Measurements from ENCODE around the gene ZNF419. TPM values are rescaled to one million over a fixed set of nuclear protein-coding genes. Genes with fewer than 3 reads are reported as not detected.

The ZNF419 gene
- total and polyA plus RNA-seq, 7 donors, result 1.4 to 16.1 (median 5.2) TPM

DNA sequence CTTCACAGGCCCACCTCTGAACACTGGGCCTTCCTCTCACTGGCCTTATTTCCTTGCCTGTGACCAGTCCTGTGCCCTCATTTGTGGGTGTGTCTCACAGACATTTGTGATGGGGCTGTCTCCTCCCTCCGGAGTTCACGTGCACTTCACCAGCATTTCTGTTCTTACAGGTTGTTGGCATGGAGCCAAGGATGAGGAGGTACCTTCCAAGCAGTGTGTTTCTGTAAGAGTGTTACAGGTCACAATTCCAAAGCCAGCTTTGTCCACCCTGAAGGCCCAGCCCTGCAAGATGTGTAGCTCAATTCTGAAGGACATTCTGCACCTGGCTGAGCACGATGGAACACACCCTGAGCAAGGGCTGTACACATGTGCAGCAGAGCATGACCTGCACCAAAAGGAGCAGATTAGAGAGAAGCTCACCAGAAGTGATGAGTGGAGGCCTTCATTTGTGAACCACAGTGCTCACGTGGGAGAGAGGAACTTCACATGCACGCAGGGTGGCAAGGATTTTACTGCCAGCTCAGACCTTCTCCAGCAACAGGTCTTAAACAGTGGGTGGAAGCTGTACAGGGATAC is 44.3 kb upstream of the ZNF419 start:
- Histone ChIP-seq H3K27me3 (no peaks in the 10 kb centered on the region), H3K9me3 (peaks cover 0 to 45% (median 16%) of the 10 kb centered on the region in 4 donors), H3K27ac (no peak overlapping the region), H3K4me1 (no peaks in the 10 kb centered on the region), H3K36me3 (peaks cover 4 to 27% (median 22%) of the 10 kb centered on the region in 4 donors), H3K4me3 (no peak overlapping the region)
- intact Hi-C loops (cut with DNase I), result no loop called here
- 81 to 86% methylated on average over 5 of the region's 5 CpGs for WGBS, 2 donors
- TF ChIP-seq EP300 (IDR thresholded peaks at IDR 0.05), result no peak
- no peak for TF ChIP-seq POLR2AphosphoS5 (IDR thresholded peaks at IDR 0.05)
- TF ChIP-seq POLR2A (IDR thresholded peaks at IDR 0.05), result no peak
- TF ChIP-seq, protein P1, sequence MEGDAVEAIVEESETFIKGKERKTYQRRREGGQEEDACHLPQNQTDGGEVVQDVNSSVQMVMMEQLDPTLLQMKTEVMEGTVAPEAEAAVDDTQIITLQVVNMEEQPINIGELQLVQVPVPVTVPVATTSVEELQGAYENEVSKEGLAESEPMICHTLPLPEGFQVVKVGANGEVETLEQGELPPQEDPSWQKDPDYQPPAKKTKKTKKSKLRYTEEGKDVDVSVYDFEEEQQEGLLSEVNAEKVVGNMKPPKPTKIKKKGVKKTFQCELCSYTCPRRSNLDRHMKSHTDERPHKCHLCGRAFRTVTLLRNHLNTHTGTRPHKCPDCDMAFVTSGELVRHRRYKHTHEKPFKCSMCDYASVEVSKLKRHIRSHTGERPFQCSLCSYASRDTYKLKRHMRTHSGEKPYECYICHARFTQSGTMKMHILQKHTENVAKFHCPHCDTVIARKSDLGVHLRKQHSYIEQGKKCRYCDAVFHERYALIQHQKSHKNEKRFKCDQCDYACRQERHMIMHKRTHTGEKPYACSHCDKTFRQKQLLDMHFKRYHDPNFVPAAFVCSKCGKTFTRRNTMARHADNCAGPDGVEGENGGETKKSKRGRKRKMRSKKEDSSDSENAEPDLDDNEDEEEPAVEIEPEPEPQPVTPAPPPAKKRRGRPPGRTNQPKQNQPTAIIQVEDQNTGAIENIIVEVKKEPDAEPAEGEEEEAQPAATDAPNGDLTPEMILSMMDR (IDR thresholded peaks at IDR 0.05), result no peak
- no peak for DNase-seq

GRCh38 chr19:57452307-57452706 is 35.2 kb upstream of the ZNF419 start:
- Histone ChIP-seq H3K9me3 (peaks cover 0 to 17% (median 2%) of the 10 kb centered on the region in 4 donors), H3K4me3 (no peak overlapping the region), H3K27ac (no peak overlapping the region), H3K27me3 (no peaks in the 10 kb centered on the region), H3K4me1 (no peaks in the 10 kb centered on the region), H3K36me3 (no peaks in the 10 kb centered on the region)
- intact Hi-C loops (cut with DNase I), result no loop called here
- TF ChIP-seq POLR2A (IDR thresholded peaks at IDR 0.05) (no peak), EP300 (IDR thresholded peaks at IDR 0.05) (no peak), POLR2AphosphoS5 (IDR thresholded peaks at IDR 0.05) (no peak)
- TF ChIP-seq, protein P1 (IDR thresholded peaks at IDR 0.05), result no peak
- no peak for DNase-seq
- 97 to 98% methylated on average over 3 of the region's 3 CpGs for WGBS, 2 donors

GRCh38 chr19:57465680-57466381 is 21.7 kb upstream of the ZNF419 start:
- H3K4me1 ChIP-seq, result no peaks in the 10 kb centered on the region
- H3K4me3 ChIP-seq, result no peak overlapping the region
- no peaks in the 10 kb centered on the region for H3K27me3 ChIP-seq
- DNase-seq, result no peak
- 74 to 78% methylated on average over 5 of the region's 5 CpGs for WGBS, 2 donors
- intact Hi-C loops (cut with DNase I), result no loop called here
- peaks cover 24 to 62% (median 35%) of the 10 kb centered on the region in 4 donors for H3K9me3 ChIP-seq
- peaks cover 4 to 37% (median 7%) of the 10 kb centered on the region in 4 donors for H3K36me3 ChIP-seq
- TF ChIP-seq EP300 (IDR thresholded peaks at IDR 0.05), result no peak
- no peak for TF ChIP-seq POLR2AphosphoS5 (IDR thresholded peaks at IDR 0.05)
- no peak for TF ChIP-seq POLR2A (IDR thresholded peaks at IDR 0.05)
- TF ChIP-seq, protein P1 (IDR thresholded peaks at IDR 0.05), result no peak
- H3K27ac ChIP-seq, result no peak overlapping the region

DNA sequence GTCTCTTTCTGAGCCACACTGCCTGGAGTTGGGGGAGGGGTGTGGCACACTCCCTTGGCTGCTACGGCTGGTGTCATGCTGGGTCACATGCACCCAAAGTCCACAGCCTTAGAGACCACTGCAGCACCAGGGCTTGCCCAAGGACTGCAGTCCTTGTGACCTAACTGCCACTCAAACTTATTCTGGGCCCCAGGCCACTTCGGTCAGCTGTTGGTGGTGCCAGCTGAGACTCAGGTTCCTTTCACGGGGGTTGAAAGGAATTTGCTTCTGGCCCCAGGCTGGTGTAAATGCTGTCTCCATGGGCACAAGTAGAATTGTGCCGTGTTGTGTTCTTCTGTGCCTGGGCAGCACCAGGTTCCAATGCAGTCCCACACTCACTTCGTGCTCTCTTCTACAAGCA is 21.1 kb upstream of the ZNF419 start:
- H3K4me1 ChIP-seq, result no peaks in the 10 kb centered on the region
- H3K9me3 ChIP-seq, result peaks cover 28 to 67% (median 42%) of the 10 kb centered on the region in 4 donors
- no peak for TF ChIP-seq EP300 (IDR thresholded peaks at IDR 0.05)
- TF ChIP-seq POLR2AphosphoS5 (IDR thresholded peaks at IDR 0.05), result no peak
- TF ChIP-seq POLR2A (IDR thresholded peaks at IDR 0.05), result no peak
- TF ChIP-seq, protein P1 (IDR thresholded peaks at IDR 0.05), result no peak
- H3K27ac ChIP-seq, result no peak overlapping the region
- peaks cover 4 to 41% (median 7%) of the 10 kb centered on the region in 4 donors for H3K36me3 ChIP-seq
- intact Hi-C loops (cut with DNase I), result no loop called here
- H3K27me3 ChIP-seq, result no peaks in the 10 kb centered on the region
- no peak for DNase-seq
- 97% methylated on average over 5 of the region's 5 CpGs for WGBS, 2 donors
- H3K4me3 ChIP-seq, result no peak overlapping the region

Data from sigmoid colon (tissue), 7 donors.